Measurements from ENCODE around the gene BRI3.
A peak's percentile ranks its signal among the peaks of the same experiment; 100 is the strongest.

The BRI3 gene

GRCh38 chr7:98294798-98295382 lies 13.4 kb downstream of the BRI3 start:
- Histone ChIP-seq H3K27ac (replicated peaks) (no peak overlapping the region), H3K27me3 (ENCODE audit: insufficient read depth, poor library complexity, severe bottlenecking) (no peaks in the 10 kb centered on the region)
- peak in 1 of 2 experiments; percentile 34 for DNase-seq (ENCODE audit: low read depth in 1 of 2, low spot score in 1 of 2)

GRCh38 chr7:98295467-98296192 lies 14.1 kb downstream of the BRI3 start:
- H3K4me3 ChIP-seq (replicated peaks; ENCODE audit: insufficient read depth, low read length): no peak overlapping the region
- H3K27ac ChIP-seq (replicated peaks): no peak overlapping the region
- TF ChIP-seq REST (IDR thresholded peaks at IDR 0.05; ENCODE audit: insufficient replicate concordance, low read depth): no peak
- TF ChIP-seq POLR2AphosphoS5 (IDR thresholded peaks at IDR 0.05; ENCODE audit: low read depth): no peak
- no peak for TF ChIP-seq GABPA (IDR thresholded peaks at IDR 0.05; ENCODE audit: low read depth)
- DNase-seq (ENCODE audit: low read depth in 1 of 2, low spot score in 1 of 2): no peak
- H3K27me3 ChIP-seq (ENCODE audit: insufficient read depth, poor library complexity, severe bottlenecking): no peaks in the 10 kb centered on the region

More at GRCh38 chr7:98294798-98295382, 13.4 kb downstream of the BRI3 start:
- TF ChIP-seq GABPA (IDR thresholded peaks at IDR 0.05; ENCODE audit: low read depth) (no peak), CTCF (IDR thresholded peaks at IDR 0.05; ENCODE audit: insufficient read depth, low read length) (peak; percentile 43), SPI1 (IDR thresholded peaks at IDR 0.05; ENCODE audit: borderline replicate concordance, low read depth) (no peak), REST (IDR thresholded peaks at IDR 0.05; ENCODE audit: insufficient replicate concordance, low read depth) (no peak), POLR2AphosphoS5 (IDR thresholded peaks at IDR 0.05; ENCODE audit: low read depth) (no peak)
- no peak overlapping the region for H3K4me3 ChIP-seq (replicated peaks; ENCODE audit: insufficient read depth, low read length)

- no peak overlapping the region for H3K4me3 ChIP-seq (replicated peaks; ENCODE audit: insufficient read depth, low read length)
- DNase-seq (ENCODE audit: low read depth in 1 of 2, low spot score in 1 of 2): no peak
- no peak for TF ChIP-seq GABPA (IDR thresholded peaks at IDR 0.05; ENCODE audit: low read depth)
- TF ChIP-seq REST (IDR thresholded peaks at IDR 0.05; ENCODE audit: insufficient replicate concordance, low read depth): no peak
- TF ChIP-seq CTCF (IDR thresholded peaks at IDR 0.05; ENCODE audit: insufficient read depth, low read length): no peak
- no peak for TF ChIP-seq SPI1 (IDR thresholded peaks at IDR 0.05; ENCODE audit: borderline replicate concordance, low read depth)
- no peak for TF ChIP-seq POLR2AphosphoS5 (IDR thresholded peaks at IDR 0.05; ENCODE audit: low read depth)
- no peaks in the 10 kb centered on the region for H3K27me3 ChIP-seq (ENCODE audit: insufficient read depth, poor library complexity, severe bottlenecking)
- no peak overlapping the region for H3K27ac ChIP-seq (replicated peaks)
Observed at GRCh38 chr7:98296833-98297232, 15.3 kb downstream of the BRI3 start.

Measured in HL-60 (cell line).